ENCODE data around the gene SHISA9. TPM values are rescaled to one million over a fixed set of nuclear protein-coding genes. Genes with fewer than 3 reads are reported as not detected.

SHISA9 gene
- polyA plus RNA-seq, 1 of the 3 experiments (the other 2 are of a cell fraction), result 0.02 TPM

GRCh38 chr16:13269359-13269758 lies 368.0 kb downstream of the SHISA9 start:
- no peak overlapping the region for H3K4me3 ChIP-seq (ENCODE audit: low read depth in 2 of 2, low read length in 1 of 2)
- no peaks in the 10 kb centered on the region for H3K36me3 ChIP-seq (replicated peaks in 1 of 2; ENCODE audit: control insufficient read depth in 1 of 2, insufficient read depth in 2 of 2, low read length in 1 of 2)
- H4K20me1 ChIP-seq (ENCODE audit: insufficient read depth), result no peaks in the 10 kb centered on the region
- no peaks in the 10 kb centered on the region for H3K27me3 ChIP-seq (ENCODE audit: insufficient read depth)
- H3K27ac ChIP-seq (ENCODE audit: low read depth in 2 of 2, low read length in 1 of 2), result no peak overlapping the region
- H2AFZ ChIP-seq (ENCODE audit: low read depth), result no peak overlapping the region
- ChIA-PET CTCF (no interaction called here), POLR2A (no interaction called here)
- 0% methylated on average over 1 of the region's 1 CpG for WGBS (ENCODE audit: low lambda C conversion rate)
- no peak for DNase-seq
- H3K79me2 ChIP-seq (ENCODE audit: insufficient read depth), result no peaks in the 10 kb centered on the region
- H3K9me3 ChIP-seq, result no peaks in the 10 kb centered on the region; the same call in 1 of the 2 replicates
- no peak overlapping the region for H3K4me2 ChIP-seq
- no peak overlapping the region for H3K9ac ChIP-seq
- no peaks in the 10 kb centered on the region for H3F3A ChIP-seq (replicated peaks; ENCODE audit: insufficient read depth)
- no peak for TF ChIP-seq CHD2 (IDR thresholded peaks at IDR 0.05; ENCODE audit: low read length, partially characterized antibody)
- no peak for TF ChIP-seq MXI1 (IDR thresholded peaks at IDR 0.05; ENCODE audit: low read depth, low read length)
- no peak for TF ChIP-seq IRF3 (IDR thresholded peaks at IDR 0.05; ENCODE audit: low read depth, low read length)
- no peak for TF ChIP-seq TAF1 (IDR thresholded peaks at IDR 0.05; ENCODE audit: borderline replicate concordance, low read depth, low read length)
- no peak for TF ChIP-seq TCF12 (IDR thresholded peaks at IDR 0.05)
- TF ChIP-seq EZH2phosphoT487 (IDR thresholded peaks at IDR 0.05; ENCODE audit: borderline replicate concordance, low read depth), result no peak
- TF ChIP-seq GATA2 (CRISPR knock-in tag; IDR thresholded peaks at IDR 0.05), result no peak
- TF ChIP-seq ELF1 (IDR thresholded peaks at IDR 0.05), result no peak
- no peak for TF ChIP-seq FOSL2 (IDR thresholded peaks at IDR 0.05; ENCODE audit: borderline replicate concordance, low read depth)
- TF ChIP-seq CTCF (IDR thresholded peaks at IDR 0.05), result no peak
- TF ChIP-seq SMC3 (IDR thresholded peaks at IDR 0.05; ENCODE audit: low read depth, low read length), result no peak
- no peaks in the 10 kb centered on the region for H3K4me1 ChIP-seq (ENCODE audit: control insufficient read depth in 1 of 2, insufficient read depth in 2 of 2, low read depth in 1 of 2, low read length in 1 of 2)
- no peaks in the 10 kb centered on the region for H3K9me2 ChIP-seq

GRCh38 chr16:13269905-13270528 lies 368.6 kb downstream of the SHISA9 start:
- H3K9me2 ChIP-seq, result no peaks in the 10 kb centered on the region
- H3K27me3 ChIP-seq (ENCODE audit: insufficient read depth), result no peaks in the 10 kb centered on the region
- H4K20me1 ChIP-seq (ENCODE audit: insufficient read depth), result no peaks in the 10 kb centered on the region
- H3K79me2 ChIP-seq (ENCODE audit: insufficient read depth), result no peaks in the 10 kb centered on the region
- no peaks in the 10 kb centered on the region for H3K36me3 ChIP-seq (replicated peaks in 1 of 2; ENCODE audit: control insufficient read depth in 1 of 2, insufficient read depth in 2 of 2, low read length in 1 of 2)
- CTCF ChIA-PET, result interaction anchor here (1.4 kb wide), 1 partner anchor 14 kb away, joined by 3 read pairs; no protein-coding TSS in a partner anchor
- H3K4me3 ChIP-seq (ENCODE audit: low read depth in 2 of 2, low read length in 1 of 2), result no peak overlapping the region
- no peak overlapping the region for H3K9ac ChIP-seq
- H3K4me2 ChIP-seq, result no peak overlapping the region
- WGBS (ENCODE audit: low lambda C conversion rate), result under 1% methylated on average over 4 of the region's 5 CpGs
- H2AFZ ChIP-seq (ENCODE audit: low read depth), result no peak overlapping the region
- H3F3A ChIP-seq (replicated peaks; ENCODE audit: insufficient read depth), result no peaks in the 10 kb centered on the region
- POLR2A ChIA-PET, result no interaction called here
- no peak overlapping the region for H3K27ac ChIP-seq (ENCODE audit: low read depth in 2 of 2, low read length in 1 of 2)
- no peaks in the 10 kb centered on the region for H3K4me1 ChIP-seq (ENCODE audit: control insufficient read depth in 1 of 2, insufficient read depth in 2 of 2, low read depth in 1 of 2, low read length in 1 of 2)
- DNase-seq, result no peak
- no peaks in the 10 kb centered on the region; the same call in 1 of the 2 replicates for H3K9me3 ChIP-seq
- TF ChIP-seq TEAD4 (IDR thresholded peaks at IDR 0.05; ENCODE audit: borderline replicate concordance, insufficient read depth) (no peak), FOXJ3 (CRISPR knock-in tag; IDR thresholded peaks at IDR 0.05) (no peak), EZH2phosphoT487 (IDR thresholded peaks at IDR 0.05; ENCODE audit: borderline replicate concordance, low read depth) (no peak), ELF1 (IDR thresholded peaks at IDR 0.05) (no peak), SMC3 (IDR thresholded peaks at IDR 0.05; ENCODE audit: low read depth, low read length) (no peak), NFIC (IDR thresholded peaks at IDR 0.05; ENCODE audit: borderline replicate concordance) (no peak), FOSL2 (IDR thresholded peaks at IDR 0.05; ENCODE audit: borderline replicate concordance, low read depth) (no peak), SIN3A (IDR thresholded peaks at IDR 0.05; ENCODE audit: borderline replicate concordance, low read depth, low read length) (no peak), RFX5 (IDR thresholded peaks at IDR 0.05; ENCODE audit: low read length) (no peak), GABPA (IDR thresholded peaks at IDR 0.05; ENCODE audit: low read depth) (no peak), PBX3 (IDR thresholded peaks at IDR 0.05) (no peak), RAD21 (IDR thresholded peaks at IDR 0.05; ENCODE audit: low read length) (no peak), CHD2 (IDR thresholded peaks at IDR 0.05; ENCODE audit: low read length, partially characterized antibody) (no peak), RXRA (IDR thresholded peaks at IDR 0.05; ENCODE audit: borderline replicate concordance, low read depth) (no peak), USF1 (IDR thresholded peaks at IDR 0.05; ENCODE audit: borderline replicate concordance, low read depth) (no peak), RCOR1 (IDR thresholded peaks at IDR 0.05; ENCODE audit: low read length) (no peak), IRF3 (IDR thresholded peaks at IDR 0.05; ENCODE audit: low read depth, low read length) (no peak), TCF12 (IDR thresholded peaks at IDR 0.05) (no peak)

Measured in SK-N-SH (cell line).